ENCODE results near the gene CDX1.

GRCh38 chr5:150215979-150216944 lies 49.7 kb downstream of the CDX1 start:
- TF ChIP-seq CTCF (IDR thresholded peaks at IDR 0.05; ENCODE audit: insufficient read depth, low read length, poor library complexity, severe bottlenecking), result no peak
- TF ChIP-seq EZH2phosphoT487 (conservative IDR thresholded peaks at IDR 0.05; ENCODE audit: low read length), result no peak

Measured in SU-DHL-6 (cell line).